ENCODE results near the gene APBA2.
A peak's percentile ranks its signal among the peaks of the same experiment; 100 is the strongest.

The APBA2 gene

DNA sequence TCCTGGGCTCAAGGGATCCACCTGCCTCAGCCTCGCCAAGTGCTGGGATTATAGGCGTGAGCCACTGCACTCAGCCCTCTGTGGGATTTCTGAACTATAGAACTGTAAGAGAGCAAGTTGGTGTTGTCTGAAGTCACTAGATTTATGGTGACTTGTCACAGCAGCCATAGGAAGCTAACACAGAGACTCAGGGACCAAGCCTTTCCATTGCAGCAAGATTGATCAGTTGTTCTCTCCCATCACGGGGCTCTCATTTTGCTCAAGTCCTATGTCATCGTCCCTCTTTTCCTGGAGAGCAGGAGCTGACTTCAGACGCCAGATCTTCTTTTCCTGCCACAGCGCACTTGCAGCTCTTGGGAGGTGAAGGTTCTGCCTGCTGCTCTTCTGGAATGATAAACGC, 61.0 kb downstream of the APBA2 start:
- H3K36me3 ChIP-seq (ENCODE audit: insufficient read depth, low read length) = peaks cover 29% of the 10 kb centered on the region
- no peaks in the 10 kb centered on the region for H3K27me3 ChIP-seq (ENCODE audit: insufficient read depth, low read length, poor library complexity, severe bottlenecking)
- H3K79me2 ChIP-seq (ENCODE audit: insufficient read depth, low read length) = peaks cover 94% of the 10 kb centered on the region
- no peaks in the 10 kb centered on the region for H4K20me1 ChIP-seq (ENCODE audit: insufficient read depth, low read length, poor library complexity, severe bottlenecking)
- no peaks in the 10 kb centered on the region for H3K9me3 ChIP-seq (ENCODE audit: insufficient read depth, low read depth, low read length)
- H3K9ac ChIP-seq (ENCODE audit: low read depth, low read length, poor library complexity, severe bottlenecking) = peak overlapping the region; percentile 100
- H3K4me1 ChIP-seq (ENCODE audit: insufficient read depth, low read length, poor library complexity, severe bottlenecking) = peaks cover 71% of the 10 kb centered on the region
- H3K4me2 ChIP-seq (ENCODE audit: low read depth, low read length, poor library complexity, severe bottlenecking) = peak overlapping the region; percentile 94
- TF ChIP-seq EZH2phosphoT487 (IDR thresholded peaks at IDR 0.05; ENCODE audit: borderline replicate concordance) = no peak
- no peak for TF ChIP-seq CTCF (conservative IDR thresholded peaks at IDR 0.05; ENCODE audit: low read length)
- H2AFZ ChIP-seq (ENCODE audit: low read length) = no peak overlapping the region
- no peaks in the 10 kb centered on the region for H3K9me2 ChIP-seq (replicated peaks; ENCODE audit: low read depth, low read length)
- peaks cover 18% of the 10 kb centered on the region for H3F3A ChIP-seq (ENCODE audit: low read depth)
- H3K4me3 ChIP-seq (ENCODE audit: low read length, poor library complexity, severe bottlenecking) = no peak overlapping the region

DNA sequence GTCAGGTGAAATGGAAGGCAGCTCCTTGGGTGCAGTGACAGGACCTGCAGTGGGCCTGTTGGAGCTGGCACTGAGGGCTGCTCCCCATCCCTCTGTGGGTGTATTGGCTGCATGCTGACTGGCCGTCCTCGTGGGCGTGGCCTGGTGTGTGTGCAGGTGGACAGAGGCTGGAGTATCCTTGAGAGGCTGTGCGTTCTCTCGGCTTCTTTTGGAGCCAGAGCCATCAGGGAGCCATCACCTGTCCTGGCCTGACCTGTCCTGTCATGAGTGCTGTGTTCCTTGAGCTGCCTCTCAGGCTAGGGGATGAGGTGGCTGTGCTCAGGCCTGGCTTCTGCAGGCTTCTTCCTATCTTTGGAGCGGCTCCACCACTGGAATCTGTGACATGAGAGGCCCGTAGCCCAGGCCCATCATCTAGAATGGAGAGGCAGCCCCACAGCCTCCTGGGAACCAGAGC, 61.5 kb downstream of the APBA2 start:
- Histone ChIP-seq H3K79me2 (ENCODE audit: insufficient read depth, low read length) (peaks cover 94% of the 10 kb centered on the region), H4K20me1 (ENCODE audit: insufficient read depth, low read length, poor library complexity, severe bottlenecking) (no peaks in the 10 kb centered on the region), H3K9ac (ENCODE audit: low read depth, low read length, poor library complexity, severe bottlenecking) (peak overlapping the region; percentile 100), H3F3A (ENCODE audit: low read depth) (peaks cover 18% of the 10 kb centered on the region), H3K9me3 (ENCODE audit: insufficient read depth, low read depth, low read length) (no peaks in the 10 kb centered on the region), H3K4me1 (ENCODE audit: insufficient read depth, low read length, poor library complexity, severe bottlenecking) (peaks cover 70% of the 10 kb centered on the region), H3K27me3 (ENCODE audit: insufficient read depth, low read length, poor library complexity, severe bottlenecking) (no peaks in the 10 kb centered on the region), H3K4me2 (ENCODE audit: low read depth, low read length, poor library complexity, severe bottlenecking) (peak overlapping the region; percentile 94), H3K36me3 (ENCODE audit: insufficient read depth, low read length) (peaks cover 29% of the 10 kb centered on the region), H3K9me2 (replicated peaks; ENCODE audit: low read depth, low read length) (no peaks in the 10 kb centered on the region), H2AFZ (ENCODE audit: low read length) (no peak overlapping the region), H3K4me3 (ENCODE audit: low read length, poor library complexity, severe bottlenecking) (peak overlapping the region; percentile 97)
- TF ChIP-seq EZH2phosphoT487 (IDR thresholded peaks at IDR 0.05; ENCODE audit: borderline replicate concordance) (no peak), CTCF (conservative IDR thresholded peaks at IDR 0.05; ENCODE audit: low read length) (no peak)

GRCh38 chr15:28948036-28948435, 62.3 kb downstream of the APBA2 start:
- no peaks in the 10 kb centered on the region for H3K9me2 ChIP-seq (replicated peaks; ENCODE audit: low read depth, low read length)
- H3K4me2 ChIP-seq (ENCODE audit: low read depth, low read length, poor library complexity, severe bottlenecking) = peak overlapping the region; percentile 94
- peaks cover 29% of the 10 kb centered on the region for H3K36me3 ChIP-seq (ENCODE audit: insufficient read depth, low read length)
- no peaks in the 10 kb centered on the region for H3K27me3 ChIP-seq (ENCODE audit: insufficient read depth, low read length, poor library complexity, severe bottlenecking)
- no peaks in the 10 kb centered on the region for H3K9me3 ChIP-seq (ENCODE audit: insufficient read depth, low read depth, low read length)
- H3K79me2 ChIP-seq (ENCODE audit: insufficient read depth, low read length) = peaks cover 94% of the 10 kb centered on the region
- H3K4me1 ChIP-seq (ENCODE audit: insufficient read depth, low read length, poor library complexity, severe bottlenecking) = peaks cover 70% of the 10 kb centered on the region
- H3K9ac ChIP-seq (ENCODE audit: low read depth, low read length, poor library complexity, severe bottlenecking) = peak overlapping the region; percentile 100
- H3F3A ChIP-seq (ENCODE audit: low read depth) = peaks cover 20% of the 10 kb centered on the region
- peak overlapping the region; percentile 97 for H3K4me3 ChIP-seq (ENCODE audit: low read length, poor library complexity, severe bottlenecking)
- TF ChIP-seq EZH2phosphoT487 (IDR thresholded peaks at IDR 0.05; ENCODE audit: borderline replicate concordance) (no peak), CTCF (conservative IDR thresholded peaks at IDR 0.05; ENCODE audit: low read length) (no peak)
- H2AFZ ChIP-seq (ENCODE audit: low read length) = no peak overlapping the region
- H4K20me1 ChIP-seq (ENCODE audit: insufficient read depth, low read length, poor library complexity, severe bottlenecking) = no peaks in the 10 kb centered on the region
